Measurements from ENCODE around the gene OR8S1.

The OR8S1 gene

GRCh38 chr12:48557919-48558318, 32.5 kb downstream of the OR8S1 start:
- no peak for DNase-seq

- DNase-seq = no peak
Observed at GRCh38 chr12:48567731-48568130, 42.3 kb downstream of the OR8S1 start.

GRCh38 chr12:48569946-48570345, 44.5 kb downstream of the OR8S1 start, which contains the start of gene LALBA:
LALBA (minus strand) TSS chr12:48570046; CDS start chr12:48570020, 26 bp downstream.
- no peak for DNase-seq

GRCh38 chr12:48572326-48572725, 46.9 kb downstream of the OR8S1 start:
- DNase-seq = no peak
